Fibroblast of villous mesenchyme (primary cell): ENCODE results near the gene RPS6KA6. TPM values are rescaled to one million over a fixed set of nuclear protein-coding genes. Genes with fewer than 3 reads are reported as not detected.

Experiments
- DNase-seq: peaks from one replicate; pipeline ENCODE4 v3.0.0-alpha.2; 2010; ENCODE audit warnings: low read depth
- H3K4me3 ChIP-seq: 2 replicates; pipeline ENCODE4 v1.5.1; 2011; ENCODE audit warnings: low read depth, mild to moderate bottlenecking, low read length
- CTCF ChIP-seq: IDR thresholded peaks from 2 replicates; pipeline ENCODE4 v1.5.1; 2012; ENCODE audit warnings: low read depth, mild to moderate bottlenecking, low read length; ENCODE audit not compliant: insufficient read depth
- total RNA-seq: library from RNA; depleted of rRNA; stranded (reverse); fragments of >200 nt; gene quantifications from 2 replicates; pipeline ENCODE4 v1.2.3, GENCODE V29; 2012

RPS6KA6 gene
- total RNA-seq, 1 donor: 16.8 TPM

GRCh38 chrX:84186603-84187532 is 1.1 kb downstream of the RPS6KA6 start:
- H3K4me3 ChIP-seq: peak overlapping the region; percentile 51
- no peak for TF ChIP-seq CTCF
- DNase-seq: no peak

DNA sequence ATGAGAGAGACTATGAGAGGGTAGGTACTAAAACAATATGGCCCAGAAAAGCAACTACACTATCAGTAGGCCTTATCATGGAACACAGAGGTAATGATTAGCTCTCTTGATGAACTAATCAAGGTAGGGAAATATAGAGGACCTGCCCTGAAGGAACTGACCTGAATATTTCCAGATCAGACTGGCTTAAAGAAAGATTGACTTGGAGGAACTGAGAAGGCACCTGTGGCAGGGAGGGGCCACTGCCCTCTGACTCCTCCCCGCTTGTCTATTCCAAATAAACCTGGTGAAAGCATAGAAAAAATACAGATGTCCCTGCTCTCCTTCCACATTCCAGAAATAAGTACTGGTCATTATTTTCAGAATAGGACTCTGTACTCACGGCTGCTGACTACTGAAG is 5.5 kb downstream of the RPS6KA6 start:
- DNase-seq: no peak
- TF ChIP-seq CTCF: no peak
- H3K4me3 ChIP-seq: no peak overlapping the region

- no peak for TF ChIP-seq CTCF
- H3K4me3 ChIP-seq: no peak overlapping the region
- peak; percentile 15 for DNase-seq
Measured at GRCh38 chrX:84175958-84176357, 12.0 kb downstream of the RPS6KA6 start.

DNA sequence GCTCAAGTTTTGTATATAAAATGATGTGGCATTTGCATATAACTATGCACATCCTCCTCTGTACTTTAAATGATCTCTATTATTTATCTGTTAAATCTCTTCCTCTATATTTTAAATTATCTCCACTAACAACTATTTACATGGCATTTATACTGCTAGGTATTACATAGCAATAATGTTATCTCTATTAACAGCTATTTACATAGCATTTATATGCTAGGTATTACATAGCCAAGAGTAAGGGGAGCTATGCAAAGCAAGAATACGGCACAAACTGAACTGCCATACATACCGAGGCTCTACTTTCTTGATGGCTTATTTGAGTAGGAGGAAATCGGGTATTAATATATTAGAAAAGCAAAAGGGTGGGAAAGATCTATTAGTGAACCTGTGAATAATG is 12.7 kb downstream of the RPS6KA6 start:
- no peak for TF ChIP-seq CTCF

GRCh38 chrX:84174348-84174747 is 13.7 kb downstream of the RPS6KA6 start:
- no peak for DNase-seq
- TF ChIP-seq CTCF: no peak
- H3K4me3 ChIP-seq: no peak overlapping the region

More for the DNA sequence above, 12.7 kb downstream of the RPS6KA6 start:
- DNase-seq: no peak
- no peak overlapping the region for H3K4me3 ChIP-seq

DNA sequence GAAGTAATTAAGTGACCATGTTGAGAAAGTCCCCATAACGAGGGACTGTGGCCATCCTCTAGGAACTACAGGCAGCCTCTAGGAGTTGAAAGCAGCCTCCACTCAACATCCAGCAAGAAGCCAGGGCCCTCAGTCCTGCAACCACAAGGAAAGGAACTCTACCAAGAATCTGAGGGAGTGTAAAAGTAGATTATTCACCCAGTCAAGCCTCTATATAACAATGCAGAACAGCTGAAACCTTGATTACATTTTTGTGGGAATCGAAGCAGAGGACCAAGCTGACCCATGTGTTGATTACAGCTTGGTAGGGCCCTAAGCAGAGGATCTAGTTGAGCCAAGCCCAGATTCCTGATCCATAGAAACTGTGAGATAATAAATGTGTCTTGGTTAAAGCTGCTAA is 17.1 kb downstream of the RPS6KA6 start:
- no peak for TF ChIP-seq CTCF
- DNase-seq: peak; percentile 10
- no peak overlapping the region for H3K4me3 ChIP-seq
